Hypothalamus (tissue), 51 donors: Measurements from ENCODE around the gene ACOT4.
"Not testable (repeated sequence)": the region's sequence is repeated elsewhere in the genome, so short reads cannot be mapped to it uniquely, and the experiment has no call there.

Experiments used
- DNase-seq, 51 donors: peaks; one replicate each; lab custom pipeline; 2025; lab: John Stamatoyannopoulos, UW

ACOT4 gene

DNA sequence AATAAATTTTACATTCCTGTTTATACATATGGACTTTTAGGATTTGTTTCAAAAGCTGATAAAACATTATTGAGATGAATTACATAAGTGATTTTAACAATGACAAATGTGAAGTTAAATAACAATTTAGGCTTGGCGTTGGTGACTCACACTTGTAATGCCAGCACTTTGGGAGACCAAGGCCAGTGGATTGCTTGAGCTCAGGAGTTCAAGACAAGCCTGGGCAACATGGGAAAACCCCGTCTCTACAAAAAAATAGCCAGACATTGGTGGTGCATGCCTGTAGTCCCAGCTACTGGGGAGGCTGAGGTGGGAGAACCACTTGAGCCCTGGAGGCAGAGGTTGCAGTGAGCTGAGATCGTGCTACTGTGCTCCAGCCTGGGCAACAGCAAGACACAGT lies 15.3 kb upstream of the ACOT4 start:
- no peak for DNase-seq

DNA sequence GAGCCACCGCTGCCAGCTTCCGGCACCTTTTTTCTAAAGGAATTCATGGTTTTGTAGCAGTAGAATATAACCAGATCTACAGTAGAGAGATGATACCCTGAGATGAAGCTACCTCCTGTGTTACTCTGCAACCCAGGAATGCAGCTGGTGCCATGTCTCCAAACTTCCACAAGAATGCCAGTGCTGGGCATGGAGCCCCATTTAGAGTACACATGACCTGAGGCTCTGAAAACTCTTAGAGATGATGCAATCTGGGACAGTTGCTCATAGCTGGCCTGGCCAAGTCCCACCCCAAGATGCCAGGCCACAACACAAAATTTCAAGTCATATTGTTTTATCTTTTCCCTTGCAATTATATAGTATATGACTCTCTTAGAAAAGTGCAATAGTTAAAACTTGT lies 14.5 kb upstream of the ACOT4 start:
- DNase-seq, result not testable (repeated sequence)

GRCh38 chr14:73582102-73582979 lies 9.3 kb upstream of the ACOT4 start:
- not testable (repeated sequence) for DNase-seq

- no peak for DNase-seq
Measured at GRCh38 chr14:73588695-73589094, 3.0 kb upstream of the ACOT4 start.

- no peak for DNase-seq
Measured at GRCh38 chr14:73589116-73589515, 2.6 kb upstream of the ACOT4 start.

- DNase-seq, result not testable (repeated sequence)
Measured at GRCh38 chr14:73590673-73591004, 1.0 kb upstream of the ACOT4 start.

DNA sequence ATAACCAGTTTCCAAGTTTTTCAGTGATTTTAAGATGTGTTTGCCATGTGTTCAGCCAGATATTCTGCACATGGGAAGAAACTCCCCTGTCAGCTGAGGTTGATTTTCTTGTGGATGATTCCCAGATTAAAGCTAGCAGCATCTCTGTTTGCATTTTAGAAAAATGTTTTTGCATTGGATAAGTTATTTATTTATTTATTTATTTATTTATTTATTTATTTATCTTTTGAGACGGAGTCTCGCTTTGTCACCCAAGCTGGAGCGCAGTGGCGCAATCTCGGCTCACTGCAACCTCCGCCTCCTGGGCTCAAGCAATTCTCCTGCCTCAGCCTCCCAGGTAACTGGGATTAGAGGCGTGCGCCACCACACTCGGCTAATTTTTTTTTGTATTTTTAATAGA lies 2.8 kb downstream of the ACOT4 start:
- DNase-seq, result no peak

DNA sequence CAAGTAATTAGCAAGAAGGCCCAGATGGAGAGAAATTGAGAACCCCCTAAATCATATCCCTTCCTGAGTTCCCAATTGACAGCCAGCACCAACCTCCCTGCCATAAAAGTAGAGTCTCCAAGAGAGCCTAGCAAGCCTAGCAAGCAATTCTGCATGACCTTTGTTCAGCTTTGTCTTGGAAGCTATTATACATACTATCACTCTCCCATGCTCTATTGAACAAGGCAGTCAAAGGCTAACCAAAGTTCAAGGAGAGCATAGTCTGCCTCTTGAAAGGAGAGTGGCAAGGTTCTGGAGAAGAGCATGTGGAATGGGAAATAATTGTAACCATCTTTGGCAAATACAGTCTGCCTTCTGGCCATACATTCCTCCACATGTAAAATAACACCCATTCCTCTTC lies 7.8 kb downstream of the ACOT4 start:
- DNase-seq, result no peak

DNA sequence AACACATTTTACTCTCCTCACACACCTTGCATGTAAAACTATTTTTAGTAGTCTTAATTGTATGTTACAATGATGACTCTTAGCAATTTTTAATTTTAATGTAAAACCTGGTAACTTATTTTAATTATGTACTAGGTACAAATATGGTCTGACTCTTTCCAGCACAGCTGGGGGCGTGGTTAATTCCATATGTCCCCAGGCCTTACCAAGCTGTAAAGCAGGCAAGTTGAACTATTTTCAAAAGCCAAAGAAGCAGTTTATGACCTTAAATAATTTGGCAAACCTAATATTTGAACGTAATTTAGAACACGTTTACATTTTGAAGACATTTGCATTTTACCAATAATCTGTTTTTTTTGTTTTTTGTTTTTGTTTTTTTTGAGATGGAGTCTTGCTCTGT lies 11.3 kb downstream of the ACOT4 start:
- DNase-seq, result no peak

DNA sequence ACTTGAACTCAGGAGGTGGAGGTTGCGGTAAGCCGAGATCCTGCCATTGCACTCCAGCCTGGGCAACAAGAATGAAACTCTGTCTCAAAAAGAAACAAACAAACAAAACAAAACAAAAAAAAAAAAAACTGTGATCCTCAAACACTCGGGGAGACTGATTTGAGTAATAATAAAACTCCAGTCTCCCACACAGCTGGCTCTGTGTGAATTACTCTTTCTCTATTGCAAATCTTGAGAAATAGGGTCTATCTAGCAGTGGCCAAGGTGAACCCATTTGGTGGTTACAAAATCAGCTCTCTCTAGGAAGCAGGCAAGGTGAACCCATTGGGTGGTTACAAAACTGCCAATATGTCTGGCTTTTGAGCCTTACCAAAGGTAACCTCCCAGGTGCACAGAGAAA lies 14.6 kb downstream of the ACOT4 start:
- DNase-seq, result no peak

- DNase-seq, result no peak
Measured at GRCh38 chr14:73607241-73607640, 15.6 kb downstream of the ACOT4 start.

- peak in 21 of 51 donors; percentile 2 to 70 (median 20) for DNase-seq
Measured at GRCh38 chr14:73610687-73611086, 19.0 kb downstream of the ACOT4 start.

DNA sequence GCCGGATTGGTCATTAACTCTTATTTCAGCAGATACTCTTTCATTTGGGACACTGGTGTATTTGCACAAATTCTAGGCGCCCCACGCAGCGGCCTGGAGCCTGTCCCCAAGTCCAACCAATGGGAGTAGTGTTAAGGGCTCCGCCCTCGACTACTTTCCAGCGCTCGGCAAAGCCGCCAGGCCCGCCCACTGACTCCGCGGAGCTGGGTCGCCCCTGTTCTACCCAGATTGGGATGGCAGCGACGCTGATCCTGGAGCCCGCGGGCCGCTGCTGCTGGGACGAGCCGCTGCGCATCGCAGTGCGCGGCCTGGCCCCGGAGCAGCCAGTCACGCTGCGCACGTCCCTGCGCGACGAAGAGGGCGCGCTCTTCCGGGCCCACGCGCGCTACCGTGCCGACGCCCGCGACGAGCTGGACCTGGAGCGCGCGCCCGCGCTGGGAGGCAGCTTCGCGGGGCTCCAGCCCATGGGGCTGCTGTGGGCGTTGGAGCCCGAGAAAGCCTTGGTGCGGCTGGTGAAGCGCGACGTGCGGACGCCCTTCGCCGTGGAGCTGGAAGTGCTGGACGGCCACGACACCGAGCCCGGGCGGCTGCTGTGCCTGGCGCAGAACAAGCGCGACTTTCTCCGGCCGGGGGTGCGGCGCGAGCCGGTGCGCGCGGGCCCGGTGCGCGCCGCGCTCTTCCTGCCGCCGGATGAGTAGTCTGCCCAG lies 20.8 kb downstream of the ACOT4 start, which contains the start of gene ACOT6:
Gene ACOT6 (plus strand): TSS at position 179 of the 707 bp plus-strand sequence. CDS start 55 bp downstream, at position 234.
- DNase-seq, result peak in 48 of 51 donors; percentile 7 to 83 (median 50)

- DNase-seq, result peak in 3 of 51 donors; percentile 32 to 45 (median 38)
Measured at GRCh38 chr14:73613046-73613383, 21.3 kb downstream of the ACOT4 start.

GRCh38 chr14:73613419-73613963 lies 21.8 kb downstream of the ACOT4 start:
- peak in 1 of 51 donors; percentile 3 for DNase-seq

GRCh38 chr14:73616831-73617230 lies 25.2 kb downstream of the ACOT4 start:
- no peak for DNase-seq

DNA sequence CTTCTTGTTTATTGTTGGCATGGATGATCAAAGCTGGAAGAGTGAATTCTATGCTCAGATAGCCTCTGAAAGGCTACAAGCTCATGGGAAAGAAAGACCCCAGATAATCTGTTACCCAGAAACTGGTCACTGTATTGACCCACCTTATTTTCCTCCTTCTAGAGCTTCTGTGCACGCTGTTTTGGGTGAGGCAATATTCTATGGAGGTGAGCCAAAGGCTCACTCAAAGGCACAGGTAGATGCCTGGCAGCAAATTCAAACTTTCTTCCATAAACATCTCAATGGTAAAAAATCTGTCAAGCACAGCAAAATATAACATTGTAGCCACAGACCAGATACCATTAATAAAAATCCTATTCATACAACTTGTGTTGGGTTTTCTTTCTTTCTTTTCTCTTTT lies 27.9 kb downstream of the ACOT4 start:
- no peak for DNase-seq

- DNase-seq, result no peak
Measured at GRCh38 chr14:73620268-73620667, 28.6 kb downstream of the ACOT4 start.

DNA sequence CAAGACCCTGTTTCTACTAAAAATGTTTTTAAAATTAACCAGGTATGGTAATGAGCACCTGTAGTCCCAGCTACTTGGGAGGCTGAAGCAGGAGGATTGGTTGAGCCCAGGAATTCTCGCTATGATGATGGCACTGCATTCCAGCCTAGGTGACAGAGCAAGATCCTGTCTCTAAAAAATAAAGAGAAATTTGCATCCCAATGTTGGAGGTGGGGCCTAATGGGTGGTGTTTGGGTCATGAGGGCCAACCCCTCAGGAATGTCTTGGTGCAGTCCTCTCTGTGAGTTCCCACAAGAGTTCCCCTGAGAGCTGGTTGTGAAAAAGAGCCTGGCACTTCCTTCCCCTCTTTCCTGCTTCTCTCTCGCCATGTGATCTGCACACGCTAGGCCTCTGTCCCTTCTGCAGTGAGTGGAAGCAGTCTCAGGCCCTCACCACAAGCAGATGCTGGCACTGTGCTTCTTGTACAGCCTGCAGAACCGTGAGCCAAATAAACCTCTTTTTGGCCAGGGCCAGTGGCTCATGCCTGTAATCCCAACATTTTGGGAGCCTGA lies 31.9 kb downstream of the ACOT4 start:
- no peak for DNase-seq

- DNase-seq, result no peak
Measured at GRCh38 chr14:73625706-73626105, 34.0 kb downstream of the ACOT4 start.

DNA sequence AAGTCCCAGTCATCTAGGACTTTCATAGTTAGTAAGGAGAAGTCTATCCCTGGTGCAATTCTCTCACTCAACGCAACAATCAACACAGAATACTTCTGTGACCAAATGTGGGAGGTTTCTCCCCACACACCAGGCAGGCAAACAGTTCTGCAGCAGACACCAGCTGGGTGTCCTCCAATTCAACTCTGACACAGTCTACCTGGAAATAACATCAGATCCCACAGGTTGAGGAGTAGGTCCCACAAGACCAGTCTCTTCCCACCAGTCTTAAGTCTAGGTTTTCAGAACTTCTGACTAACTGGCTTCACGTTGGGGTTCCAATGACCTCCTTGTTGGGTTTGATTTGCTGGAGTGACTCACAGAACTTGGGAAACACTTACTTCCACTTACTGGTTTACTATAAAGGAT lies 35.5 kb downstream of the ACOT4 start:
- DNase-seq, result no peak
